Peyer's patch (tissue), 4 donors: ENCODE data around the gene PTS.

Experiments used
- CTCF ChIP-seq, 6 experiments: fragments of 450-650 bp in 4 of 6; fragments of 200-600 bp in 2 of 6; sonication (generic) in 1 of 6; IDR thresholded peaks; one replicate each; pipeline ENCODE4 v1.5.1; 2017 to 2019; ENCODE audit warnings: antibody characterized with exemption in 6 of 6, mild to moderate bottlenecking in 3 of 6, moderate library complexity in 1 of 6
- POLR2A ChIP-seq, 2 donors: fragments of 450-650 bp; IDR thresholded peaks; one replicate each; pipeline ENCODE4 v1.5.1; 2017; ENCODE audit warnings: antibody characterized with exemption in 2 of 2, mild to moderate bottlenecking in 2 of 2, moderate library complexity in 2 of 2

GRCh38 chr11:112266410-112266778 is 40.2 kb downstream of the PTS start:
- TF ChIP-seq CTCF (IDR thresholded peaks at IDR 0.05) (no peak), POLR2A (IDR thresholded peaks at IDR 0.05) (no peak)
